K562 (cell line): ENCODE results near the gene GPC2. TPM values are rescaled to one million over a fixed set of nuclear protein-coding genes. Genes with fewer than 3 reads are reported as not detected.

Experiments
- ATF4 ChIP-seq: fragments of 450-650 bp; formaldehyde crosslinking; IDR thresholded peaks from 2 replicates; pipeline ENCODE4 v1.4.0; 2022; ENCODE audit warnings: mild to moderate bottlenecking, moderate library complexity
- LARP7 ChIP-seq: fragments of 450-650 bp; IDR thresholded peaks from 2 replicates; pipeline ENCODE4 v1.6.1; 2016
- LEF1 ChIP-seq: fragments of 450-650 bp; IDR thresholded peaks from 2 replicates; pipeline ENCODE4 v1.6.1; 2016; ENCODE audit warnings: mild to moderate bottlenecking
- NCOA1 ChIP-seq: fragments of 450-650 bp; IDR thresholded peaks from 2 replicates; pipeline ENCODE4 v1.6.1; 2016; ENCODE audit warnings: low read depth
- NFE2L1 ChIP-seq: fragments of 450-650 bp; IDR thresholded peaks from 2 replicates; pipeline ENCODE4 v1.6.1; 2016; ENCODE audit warnings: missing genetic modification characterization, low read depth, mild to moderate bottlenecking, missing compliant biosample characterization, moderate library complexity, borderline replicate concordance
- POLR2H ChIP-seq: IDR thresholded peaks from 2 replicates; pipeline ENCODE4 v1.6.1; 2016; ENCODE audit warnings: missing genetic modification characterization, low read depth, mild to moderate bottlenecking, control low read depth, missing compliant biosample characterization, moderate library complexity
- SMAD1 ChIP-seq: fragments of 150-350 bp; IDR thresholded peaks from 2 replicates; pipeline ENCODE4 v1.6.1; 2014; ENCODE audit warnings: low read length, low read depth; ENCODE audit not compliant: partially characterized antibody
- ZBTB11 ChIP-seq, 3 experiments: fragments of 200-800 bp in 1 of 3; fragments of 250-450 bp in 1 of 3; fragments of 450-650 bp in 1 of 3; sonication (Bioruptor Pico) in 1 of 3; sonication (Bioruptor generic) in 1 of 3; formaldehyde crosslinking in 1 of 3; IDR thresholded peaks; 2 replicates each; pipeline versions ENCODE4 v1.6.1 to v1.8.0; 2016 to 2022; ENCODE audit warnings: mild to moderate bottlenecking in 2 of 3, missing genetic modification characterization in 2 of 3, missing compliant biosample characterization in 1 of 3, moderate library complexity in 1 of 3
- ZBTB12 ChIP-seq: fragments of 250-450 bp; sonication (Bioruptor Pico); IDR thresholded peaks from 2 replicates; pipeline ENCODE4 v1.4.0; 2020
- ZBTB34 ChIP-seq: fragments of 250-450 bp; sonication (Bioruptor Pico); IDR thresholded peaks from 2 replicates; pipeline ENCODE4 v1.8.0; 2021; ENCODE audit warnings: mild to moderate bottlenecking, moderate library complexity
- ZC3H4 ChIP-seq: sonication (generic); formaldehyde crosslinking; IDR thresholded peaks from 2 replicates; pipeline ENCODE4 v1.9.0; 2021; ENCODE audit warnings: missing genetic modification reagents, borderline replicate concordance
- ZNF395 ChIP-seq: fragments of 200-800 bp; sonication (Bioruptor generic); IDR thresholded peaks from 2 replicates; pipeline ENCODE4 v1.6.1; 2017; ENCODE audit warnings: missing genetic modification characterization, missing compliant biosample characterization
- polyA plus RNA-seq, 8 experiments: library from polyadenylated mRNA; depleted of rRNA in 4 of 8; stranded (reverse) in 5 of 8; unstranded in 3 of 8; fragments of >200 nt; fragmentation: Nextera tagmentation in 2 of 8; fragmentation: Illumina TruSeq in 1 of 8; extraction: Ambion mirVana in 2 of 8; extraction: Trizol in 1 of 8; gene quantifications; 2 replicates each; pipeline versions ENCODE4 v1.2.1 to v1.2.3, GENCODE V29; 2011 to 2014; ENCODE audit warnings: inconsistent platforms in 1 of 8, missing spikeins in 1 of 8
- total RNA-seq, 7 experiments: library from RNA; depleted of rRNA in 6 of 7; stranded (reverse); fragments of >200 nt in 6 of 7; fragmentation: Illumina TruSeq in 2 of 7; extraction: Trizol in 2 of 7; gene quantifications; 2 replicates each; pipeline versions ENCODE4 v1.2.1 to v1.2.3, GENCODE V29; 2011 to 2021; ENCODE audit warnings: low replicate concordance in 1 of 7

The GPC2 gene
- total and polyA plus RNA-seq, 9 of the 15 experiments (the other 6 are each of a cell fraction or from before 2014, with no cell fraction given): 0.06 to 7.7 (median 1.4) TPM; not detected in 1

- peak; percentile 94 for TF ChIP-seq POLR2H (tag)
- TF ChIP-seq LARP7: 0 out of 2 replicates have a peak, but pooled peaks have one; percentile 59
- peak; percentile 81; the same call in 1 of the 2 replicates for TF ChIP-seq ZC3H4 (CRISPR knock-in tag)
- no peak for TF ChIP-seq NFE2L1 (tag)
- TF ChIP-seq SMAD1: peak; percentile 17
- peak; percentile 80 for TF ChIP-seq ZNF395 (CRISPR knock-in tag)
- TF ChIP-seq ZBTB12 (CRISPR knock-in tag): no peak
- TF ChIP-seq ATF4 (CRISPR knock-in tag): peak; percentile 27; the same call in 1 of the 2 replicates
- no peak for TF ChIP-seq ZBTB34 (CRISPR knock-in tag)
- TF ChIP-seq ZBTB11 (CRISPR knock-in tag; IDR thresholded peaks at IDR 0.05): peak; percentile 41 to 93 (median 73); a peak in 5 of 6 replicates
- TF ChIP-seq NCOA1: 0 out of 2 replicates have a peak, but pooled peaks have one; percentile 32
- peak; percentile 56; the same call in 1 of the 2 replicates for TF ChIP-seq LEF1
These were observed 18.7 kb downstream of the GPC2 start, which contains the start of gene TRAPPC14 (continued) for GRCh38 chr7:100158229-100159098.
